Hepatocyte (in vitro differentiated cells): ENCODE results near the gene SMAD3.

ENCODE experiments used
- CTCF ChIP-seq: fragments of 200-600 bp; sonication (generic); IDR thresholded peaks from 2 replicates; pipeline ENCODE4 v1.5.1; 2016; ENCODE audit warnings: antibody characterized with exemption, mild to moderate bottlenecking; ENCODE audit not compliant: poor library complexity
- EZH2 ChIP-seq: fragments of 200-600 bp; sonication (generic); IDR thresholded peaks from 2 replicates; pipeline ENCODE4 v1.6.1; 2016; ENCODE audit warnings: antibody characterized with exemption, mild to moderate bottlenecking, borderline replicate concordance
- EZH2phosphoT487 ChIP-seq: fragments of 200-600 bp; sonication (generic); IDR thresholded peaks from one replicate; pipeline ENCODE4 v1.6.1; 2018; ENCODE audit warnings: antibody characterized with exemption, mild to moderate bottlenecking, low read depth, moderate library complexity; ENCODE audit not compliant: unreplicated experiment, severe bottlenecking

GRCh38 chr15:67120839-67121643 is 55.6 kb downstream of the SMAD3 start:
- TF ChIP-seq EZH2phosphoT487 (no peak), CTCF (no peak), EZH2 (no peak)
